NCI-H2081 treated with DMSO at 0.1 percent for 48 hours (cell line): ENCODE data around the gene INTS3.
A peak's percentile ranks its signal among the peaks of the same experiment; 100 is the strongest.
"Not testable (repeated sequence)": the region's sequence is repeated elsewhere in the genome, so short reads cannot be mapped to it uniquely, and the experiment has no call there.

Experiments used
- DNase-seq: peaks from one replicate; lab custom pipeline; 2025; lab: John Stamatoyannopoulos, UW

The INTS3 gene

GRCh38 chr1:153763365-153764225 is 35.7 kb downstream of the INTS3 start:
- DNase-seq, result no peak

GRCh38 chr1:153764310-153764709 is 36.5 kb downstream of the INTS3 start:
- DNase-seq, result no peak

GRCh38 chr1:153766663-153767062 is 38.8 kb downstream of the INTS3 start:
- not testable (repeated sequence) for DNase-seq

GRCh38 chr1:153767519-153767918 is 39.7 kb downstream of the INTS3 start:
- DNase-seq, result no peak

GRCh38 chr1:153768316-153769181 is 40.7 kb downstream of the INTS3 start:
- DNase-seq, result no peak

GRCh38 chr1:153769221-153769620 is 41.4 kb downstream of the INTS3 start:
- DNase-seq, result no peak

- no peak for DNase-seq
Measured at GRCh38 chr1:153770797-153771196, 42.9 kb downstream of the INTS3 start.

GRCh38 chr1:153771261-153771660 is 43.4 kb downstream of the INTS3 start:
- no peak for DNase-seq

- no peak for DNase-seq
Measured at GRCh38 chr1:153771841-153772593, 44.2 kb downstream of the INTS3 start.

GRCh38 chr1:153773096-153773921 is 45.5 kb downstream of the INTS3 start:
- DNase-seq, result no peak

- DNase-seq, result no peak
Measured at GRCh38 chr1:153774026-153774595, 46.3 kb downstream of the INTS3 start.

- peak; percentile 36 for DNase-seq
Measured at GRCh38 chr1:153774780-153775457, 47.1 kb downstream of the INTS3 start, which contains the start of gene SLC27A3. TSS of gene SLC27A3 (plus strand) at chr1:153775407. CDS start at chr1:153775498, 91 bp downstream.

- DNase-seq, result peak; percentile 34
Measured at GRCh38 chr1:153775458-153776327, 47.8 kb downstream of the INTS3 start.

GRCh38 chr1:153776352-153776751 is 48.5 kb downstream of the INTS3 start:
- DNase-seq, result no peak

- no peak for DNase-seq
Measured at GRCh38 chr1:153776845-153777370, 49.1 kb downstream of the INTS3 start.

- no peak for DNase-seq
Measured at GRCh38 chr1:153777648-153778047, 49.8 kb downstream of the INTS3 start.

- no peak for DNase-seq
Measured at GRCh38 chr1:153778051-153778823, 50.4 kb downstream of the INTS3 start.

- no peak for DNase-seq
Measured at GRCh38 chr1:153778824-153779519, 51.1 kb downstream of the INTS3 start.
